OCI-LY7 (cell line): ENCODE data around the gene BCDIN3D. TPM values are rescaled to one million over a fixed set of nuclear protein-coding genes. Genes with fewer than 3 reads are reported as not detected.

ENCODE experiments used
- BruUV-seq: library from RNA; stranded (reverse); fragments of 400-500 nt; replicated peaks from 2 replicates; lab custom pipeline; 2021; lab: Mats Ljungman, UMichigan
- CTCF ChIA-PET: fragments of 300-600 bp; sonication (Branson Sonifier 250); formaldehyde crosslinking; loops from one replicate; lab custom pipeline; 2022; ENCODE audit warnings: antibody characterized with exemption; ENCODE audit not compliant: unreplicated experiment; lab: Charles Lee
- POLR2A ChIA-PET: fragments of 300-600 bp; sonication (Branson Sonifier 250); formaldehyde crosslinking; loops from one replicate; lab custom pipeline; 2022; ENCODE audit warnings: antibody characterized with exemption; lab: Charles Lee
- DNase-seq: peaks from one replicate; pipeline ENCODE4 v3.0.0-alpha.2; 2015; ENCODE audit warnings: low spot score
- H2AFZ ChIP-seq: fragments of 200-600 bp; sonication (generic), shearing (Covaris generic); 2 replicates; pipeline ENCODE4 v1.6.1; 2014; ENCODE audit warnings: mild to moderate bottlenecking, antibody characterized with exemption, low read length, moderate library complexity
- H3K27ac ChIP-seq: fragments of 200-600 bp; sonication (generic); 2 replicates; pipeline ENCODE4 v1.5.1; 2014; ENCODE audit warnings: mixed run types, low read depth, mild to moderate bottlenecking, moderate library complexity, low read length, inconsistent platforms; ENCODE audit not compliant: poor library complexity, severe bottlenecking
- H3K36me3 ChIP-seq: fragments of 200-600 bp; sonication (generic); 2 replicates; pipeline ENCODE4 v1.6.1; 2014; ENCODE audit warnings: mild to moderate bottlenecking, antibody characterized with exemption, low read length, moderate library complexity, mixed read lengths; ENCODE audit not compliant: insufficient read depth
- H3K4me1 ChIP-seq: fragments of 200-600 bp; sonication (generic); 2 replicates; pipeline ENCODE4 v1.5.1; 2014; ENCODE audit warnings: mild to moderate bottlenecking, low read length; ENCODE audit not compliant: insufficient read depth, poor library complexity, severe bottlenecking
- H3K4me2 ChIP-seq: fragments of 200-600 bp; sonication (generic); 2 replicates; pipeline ENCODE4 v1.6.1; 2014; ENCODE audit warnings: mild to moderate bottlenecking, low read length
- H3K4me3 ChIP-seq: fragments of 200-600 bp; sonication (generic); 2 replicates; pipeline ENCODE4 v1.5.1; 2014; ENCODE audit warnings: mild to moderate bottlenecking, low read depth, low read length; ENCODE audit not compliant: poor library complexity, severe bottlenecking
- H3K79me2 ChIP-seq: fragments of 200-600 bp; sonication (generic); 2 replicates; pipeline ENCODE4 v1.6.1; 2016; ENCODE audit warnings: low read depth, mild to moderate bottlenecking, low read length, moderate library complexity, mixed read lengths; ENCODE audit not compliant: insufficient read depth
- H3K9me2 ChIP-seq: fragments of 200-600 bp; sonication (generic); 2 replicates; pipeline ENCODE4 v1.6.1; 2016; ENCODE audit warnings: mild to moderate bottlenecking, low read length, mixed read lengths; ENCODE audit not compliant: insufficient read depth
- H3K9me3 ChIP-seq: fragments of 200-600 bp; sonication (generic); 2 replicates; pipeline ENCODE4 v1.6.1; 2014; ENCODE audit warnings: mild to moderate bottlenecking, mixed run types, low read length, mixed read lengths
- H4K20me1 ChIP-seq: fragments of 200-600 bp; sonication (generic); 2 replicates; pipeline ENCODE4 v1.6.1; 2014; ENCODE audit warnings: mild to moderate bottlenecking, antibody characterized with exemption, low read length, moderate library complexity, mixed read lengths; ENCODE audit not compliant: insufficient read depth
- CTCF ChIP-seq: fragments of 200-600 bp; sonication (generic); conservative IDR thresholded peaks from 2 replicates; pipeline ENCODE4 v1.5.1; 2014; ENCODE audit warnings: mild to moderate bottlenecking, antibody characterized with exemption, low read length, moderate library complexity, mixed read lengths
- EZH2phosphoT487 ChIP-seq: fragments of 200-600 bp; sonication (generic); IDR thresholded peaks from 2 replicates; pipeline ENCODE4 v1.6.1; 2018; ENCODE audit warnings: low read depth, borderline replicate concordance, mild to moderate bottlenecking, mixed run types, antibody characterized with exemption, low read length, moderate library complexity, mixed read lengths
- intact Hi-C: fragments of 100-400 bp; cut with micrococcal nuclease; formaldehyde crosslinking; loops from one replicate; pipeline ENCODE4 v1.10.0; 2022; ENCODE audit not compliant: unreplicated experiment
- total RNA-seq, 2 experiments: library from RNA; depleted of rRNA in 1 of 2; stranded (reverse); fragments of >200 nt in 1 of 2; shearing (Covaris generic) in 1 of 2; gene quantifications; 2 replicates each; pipeline ENCODE4 v1.2.3, GENCODE V29; 2014 to 2022

The BCDIN3D gene
- total RNA-seq, 2 experiments from 2014 or later: 8.4 to 10.1 TPM

- Histone ChIP-seq H3K4me2 (no peak overlapping the region), H3K4me1 (no peaks in the 10 kb centered on the region), H4K20me1 (no peaks in the 10 kb centered on the region), H3K9me2 (no peaks in the 10 kb centered on the region), H3K9me3 (no peaks in the 10 kb centered on the region), H3K4me3 (no peak overlapping the region), H3K36me3 (no peaks in the 10 kb centered on the region), H3K79me2 (no peaks in the 10 kb centered on the region), H3K27ac (no peak overlapping the region), H2AFZ (no peak overlapping the region)
- intact Hi-C loops: no loop called here
- DNase-seq: no peak
- ChIA-PET CTCF (no interaction called here), POLR2A (no interaction called here)
- BruUV-seq: no TSS peak
- TF ChIP-seq CTCF (no peak), EZH2phosphoT487 (no peak)
These were observed 46.6 kb upstream of the BCDIN3D start for GRCh38 chr12:49889361-49890095.

- Histone ChIP-seq H4K20me1 (no peaks in the 10 kb centered on the region), H3K36me3 (no peaks in the 10 kb centered on the region), H3K79me2 (no peaks in the 10 kb centered on the region), H2AFZ (no peak overlapping the region), H3K9me2 (no peaks in the 10 kb centered on the region), H3K27ac (no peak overlapping the region), H3K9me3 (no peaks in the 10 kb centered on the region), H3K4me3 (no peak overlapping the region), H3K4me2 (no peak overlapping the region), H3K4me1 (no peaks in the 10 kb centered on the region)
- intact Hi-C loops: no loop called here
- no TSS peak for BruUV-seq
- ChIA-PET CTCF (no interaction called here), POLR2A (no interaction called here)
- no peak for TF ChIP-seq EZH2phosphoT487
- TF ChIP-seq CTCF: no peak
- no peak for DNase-seq
These were observed 45.7 kb upstream of the BCDIN3D start for GRCh38 chr12:49888461-49889151.
